ENCODE measurements around the gene NAT16.
"Not testable (repeated sequence)": the region's sequence is repeated elsewhere in the genome, so short reads cannot be mapped to it uniquely, and the experiment has no call there.

The NAT16 gene

GRCh38 chr7:101180130-101180755 is at the start of gene NAT16:
Gene NAT16, minus strand, starts transcription at chr7:101180293. Its CDS starts 5,486 bp downstream, at chr7:101174807.
- no peak for DNase-seq

- no peak for DNase-seq
Observed at GRCh38 chr7:101226721-101227120, 46.6 kb upstream of the NAT16 start.

- DNase-seq: no peak
Observed at GRCh38 chr7:101225650-101226049, 45.6 kb upstream of the NAT16 start.

- DNase-seq: no peak
Observed at GRCh38 chr7:101223528-101223927, 43.4 kb upstream of the NAT16 start.

GRCh38 chr7:101222275-101222830 is 42.3 kb upstream of the NAT16 start:
- no peak for DNase-seq

GRCh38 chr7:101220295-101220694 is 40.2 kb upstream of the NAT16 start:
- no peak for DNase-seq

- DNase-seq: no peak
Observed at GRCh38 chr7:101218236-101219125, 38.4 kb upstream of the NAT16 start.

- peak; percentile 84 for DNase-seq
Observed at GRCh38 chr7:101217388-101218235, 37.5 kb upstream of the NAT16 start, which contains the start of the genes PLOD3 and ZNHIT1. Gene PLOD3, minus strand, starts transcription at chr7:101217581. Its CDS starts 307 bp downstream, at chr7:101217274. Gene ZNHIT1, plus strand, starts transcription at chr7:101218165. Its CDS starts 31 bp downstream, at chr7:101218196.

- DNase-seq: no peak
Observed at GRCh38 chr7:101216860-101217387, 36.8 kb upstream of the NAT16 start.

GRCh38 chr7:101216001-101216859 is 36.1 kb upstream of the NAT16 start:
- no peak for DNase-seq

- no peak for DNase-seq
Observed at GRCh38 chr7:101212014-101212413, 31.9 kb upstream of the NAT16 start.

- DNase-seq: no peak
Observed at GRCh38 chr7:101211501-101211900, 31.4 kb upstream of the NAT16 start.

GRCh38 chr7:101210143-101210542 is 30.1 kb upstream of the NAT16 start:
- no peak for DNase-seq

GRCh38 chr7:101208794-101209193 is 28.7 kb upstream of the NAT16 start:
- no peak for DNase-seq

GRCh38 chr7:101207459-101207858 is 27.4 kb upstream of the NAT16 start:
- DNase-seq: no peak

GRCh38 chr7:101206665-101207042 is 26.6 kb upstream of the NAT16 start:
- DNase-seq: no peak

- DNase-seq: no peak
Observed at GRCh38 chr7:101205901-101206664, 26.0 kb upstream of the NAT16 start.

- DNase-seq: not testable (repeated sequence)
Observed at GRCh38 chr7:101203740-101204738, 23.9 kb upstream of the NAT16 start.

- DNase-seq: no peak
Observed at GRCh38 chr7:101202603-101202918, 22.5 kb upstream of the NAT16 start.

Measured in T1000 (cell line).